NCI-H1092 (cell line): Measurements from ENCODE around the gene NEO1.

Experiments used
- DNase-seq: peaks from one replicate; lab custom pipeline; 2025; lab: John Stamatoyannopoulos, UW

The NEO1 gene

DNA sequence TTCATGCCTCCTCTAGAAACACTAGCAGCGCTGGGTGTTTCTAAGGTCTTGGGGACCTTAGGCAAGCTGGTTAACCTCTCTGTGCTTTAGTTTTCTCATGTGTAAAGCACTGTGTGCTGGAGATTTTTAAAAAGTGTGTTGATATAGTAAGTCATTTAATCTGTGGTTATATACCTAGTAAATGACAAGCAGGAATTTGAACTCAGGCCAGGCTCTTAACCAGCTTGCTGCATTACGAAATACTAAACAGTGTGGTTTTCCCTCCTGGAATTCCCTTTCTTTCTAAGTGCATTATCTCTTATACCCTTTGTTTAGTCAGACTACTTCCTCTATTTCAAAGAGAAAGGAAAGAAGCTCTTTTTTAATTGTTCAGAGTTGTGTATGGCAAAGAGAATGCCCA is 26.5 kb downstream of the NEO1 start:
- DNase-seq, result no peak

GRCh38 chr15:73079565-73079964 is 27.3 kb downstream of the NEO1 start:
- no peak for DNase-seq

DNA sequence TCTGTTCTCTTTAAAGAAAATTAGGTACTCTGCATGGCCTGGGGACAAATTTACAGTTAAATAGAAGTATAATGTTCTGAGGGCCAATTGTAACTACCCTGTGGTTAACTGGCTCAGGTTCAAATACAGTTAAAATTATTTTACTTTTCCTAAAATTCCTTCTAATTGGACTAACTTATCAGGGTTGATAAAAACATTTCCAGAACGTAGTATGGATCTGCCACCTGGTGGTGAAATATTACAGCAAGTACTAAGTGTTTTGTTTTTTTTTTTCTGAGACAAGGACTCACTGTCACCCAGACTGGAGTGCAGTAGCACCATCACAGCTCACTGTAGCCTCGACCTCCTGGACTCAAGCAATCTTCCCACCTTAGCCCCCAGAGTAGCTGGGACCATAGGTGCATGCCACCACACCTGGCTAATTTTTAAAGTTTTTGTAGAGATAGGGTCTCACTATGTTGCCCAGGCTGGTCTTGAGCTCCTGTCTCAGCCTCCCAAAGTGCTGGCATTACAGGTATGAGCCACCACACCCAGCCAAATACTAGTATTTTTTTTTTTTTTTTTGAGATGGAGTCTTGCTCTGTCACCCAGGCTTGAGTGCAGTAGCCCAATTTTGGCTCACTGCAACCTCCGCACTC is 29.2 kb downstream of the NEO1 start:
- peak; percentile 17 for DNase-seq

GRCh38 chr15:73082812-73083211 is 30.5 kb downstream of the NEO1 start:
- DNase-seq, result no peak

DNA sequence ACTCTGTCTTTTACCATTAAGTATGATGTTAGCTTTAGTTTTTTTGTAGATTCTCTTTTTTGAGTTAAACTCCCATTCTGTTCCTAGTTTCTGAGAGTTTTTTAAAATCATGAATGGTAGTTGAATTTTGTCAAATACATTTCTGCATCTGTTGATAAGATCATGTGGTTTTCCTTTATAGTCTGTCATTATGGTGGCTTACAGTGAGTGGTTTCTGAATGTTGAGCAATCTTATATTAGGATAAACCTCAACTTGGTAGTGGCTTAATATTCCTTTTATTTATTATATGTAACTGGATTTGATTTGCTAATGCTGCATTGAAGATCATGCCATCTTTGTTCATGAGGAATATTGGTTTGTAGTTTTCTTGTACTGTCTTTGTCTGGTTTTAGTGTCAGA is 34.8 kb downstream of the NEO1 start:
- DNase-seq, result no peak

- DNase-seq, result no peak
Measured at GRCh38 chr15:73105064-73105463, 52.8 kb downstream of the NEO1 start.

DNA sequence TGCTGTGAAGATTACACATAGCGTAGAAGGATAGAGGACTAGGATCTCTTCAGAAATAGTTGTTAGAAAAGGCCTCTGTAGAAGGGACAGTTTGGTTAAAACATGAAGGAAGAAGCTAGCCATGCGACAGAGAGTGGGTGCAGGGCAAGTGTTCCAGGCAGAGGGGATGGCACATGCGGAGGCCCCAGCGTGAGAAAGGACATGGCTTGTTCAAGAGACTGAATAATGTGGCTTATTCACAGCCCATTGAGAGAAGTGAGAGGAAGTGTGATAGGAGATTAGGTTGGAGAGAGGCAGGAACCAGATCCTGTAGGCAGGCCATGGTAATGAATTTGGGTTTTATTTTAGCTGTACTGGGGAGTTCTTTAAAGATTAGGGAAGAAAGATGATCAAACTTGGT is 56.4 kb downstream of the NEO1 start:
- DNase-seq, result no peak

DNA sequence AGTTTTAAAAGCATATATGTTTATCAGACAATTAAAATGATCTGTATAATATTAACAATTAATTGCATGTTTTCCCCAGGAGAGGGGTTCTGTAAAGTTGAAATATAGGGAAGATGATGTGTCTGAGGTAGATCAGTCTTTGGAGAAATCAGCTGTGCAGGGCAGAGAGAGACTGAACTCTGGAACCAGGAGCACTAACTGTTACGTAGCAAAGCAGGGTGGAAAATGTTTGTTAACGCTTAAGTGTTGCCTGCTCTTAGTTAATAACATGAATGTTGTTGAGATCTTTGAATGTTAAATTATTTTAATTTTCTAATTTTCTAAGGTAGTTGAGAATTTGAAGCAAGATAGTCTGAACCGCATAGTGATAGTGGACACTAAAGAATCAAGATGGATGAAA is 57.5 kb downstream of the NEO1 start:
- DNase-seq, result no peak

- no peak for DNase-seq
Measured at GRCh38 chr15:73110201-73110600, 57.9 kb downstream of the NEO1 start.

DNA sequence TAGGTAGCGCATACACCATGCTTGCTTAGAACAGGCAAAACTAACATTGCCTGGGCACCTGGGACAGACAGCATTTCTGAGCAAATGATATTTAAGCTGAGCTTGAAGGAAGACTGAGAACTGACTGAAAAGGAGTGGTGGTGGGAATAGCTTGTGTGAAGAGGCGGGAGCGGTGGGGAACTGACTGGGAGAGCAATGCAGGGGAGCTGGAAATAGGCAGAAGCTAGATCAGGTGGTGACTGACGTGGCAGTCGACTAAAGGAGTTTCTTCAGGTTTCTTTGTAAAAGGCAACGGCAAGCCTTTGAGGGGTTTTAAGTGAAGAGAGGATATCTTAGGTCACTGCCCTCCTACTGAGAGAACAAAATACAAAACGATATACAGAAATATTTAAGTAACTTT is 61.8 kb downstream of the NEO1 start:
- no peak for DNase-seq

- DNase-seq, result no peak
Measured at GRCh38 chr15:73116164-73116563, 63.9 kb downstream of the NEO1 start.

DNA sequence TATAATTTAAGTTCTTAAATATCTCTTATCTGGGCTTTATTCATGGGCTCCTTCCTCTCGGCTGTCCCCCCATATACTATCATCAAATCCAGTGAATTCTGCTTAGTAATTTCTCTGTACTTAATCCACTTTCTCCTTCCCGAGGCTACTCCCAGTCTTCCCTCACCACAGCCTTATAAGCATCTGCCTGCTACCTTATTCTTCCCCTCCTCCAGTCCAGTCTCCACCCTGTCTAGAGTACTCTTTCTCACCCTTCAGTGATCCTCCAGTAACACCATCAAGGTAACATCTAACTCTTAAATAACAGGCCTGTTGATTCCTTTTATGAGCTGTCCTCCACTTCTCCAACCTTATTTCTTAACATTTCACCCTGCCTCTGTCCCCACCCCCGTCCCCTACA is 65.8 kb downstream of the NEO1 start:
- DNase-seq, result no peak

DNA sequence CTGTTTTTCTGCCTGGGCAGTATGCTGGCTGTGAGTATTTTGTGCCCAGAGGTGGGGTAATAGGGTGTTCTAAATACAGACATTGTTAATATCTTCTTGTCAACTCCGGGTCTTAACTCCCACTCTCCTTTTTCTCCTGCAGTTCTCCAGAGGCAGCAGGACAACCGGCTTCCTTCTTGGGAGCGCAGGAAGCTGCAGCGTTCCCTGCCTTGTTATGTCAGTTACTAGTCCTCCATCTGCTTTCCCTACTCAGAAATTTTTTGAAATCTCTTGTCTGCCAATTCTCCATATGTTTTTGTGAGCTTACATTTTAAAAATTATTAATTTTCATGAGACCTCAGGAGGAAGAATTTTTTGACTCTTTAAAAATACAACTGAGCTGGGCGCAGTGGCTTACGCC is 67.2 kb downstream of the NEO1 start:
- no peak for DNase-seq

DNA sequence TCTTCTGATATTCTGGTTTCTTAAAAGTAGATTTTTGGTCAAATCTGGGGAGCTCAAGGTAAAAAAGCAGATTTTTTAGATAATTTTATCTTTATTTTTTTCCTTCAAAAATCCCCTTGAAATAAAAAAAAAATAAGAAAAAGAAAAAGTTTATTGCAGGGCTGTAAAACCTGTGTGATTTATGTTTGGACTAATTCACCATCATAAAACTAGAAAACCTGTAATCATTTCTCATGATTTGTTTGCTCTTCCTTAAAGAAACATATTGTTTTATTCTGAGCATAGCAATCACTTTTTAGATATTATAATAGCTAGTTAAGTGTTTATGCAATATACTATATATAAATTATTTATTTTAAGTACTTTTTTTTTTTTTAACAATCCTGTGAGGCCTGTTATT is 68.0 kb downstream of the NEO1 start:
- DNase-seq, result no peak

DNA sequence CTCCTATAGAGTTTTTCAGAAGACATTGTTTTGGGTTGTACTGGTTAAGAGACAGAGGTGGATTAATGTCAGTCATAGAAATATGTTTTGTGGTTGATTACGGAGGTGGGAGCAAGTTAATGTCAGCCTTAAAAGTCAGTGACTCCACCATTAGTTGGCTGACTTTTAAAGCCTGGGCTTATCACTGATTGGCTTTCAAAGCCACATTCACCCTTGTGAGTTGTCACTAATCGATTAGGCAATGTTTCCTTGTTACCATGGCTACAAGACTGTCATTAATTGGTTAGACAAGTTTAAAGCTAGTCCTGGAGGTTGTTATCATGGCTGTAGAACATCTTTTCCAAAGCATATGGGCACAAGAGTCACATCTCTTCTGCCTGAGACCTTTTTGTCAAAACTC is 73.0 kb downstream of the NEO1 start:
- no peak for DNase-seq

DNA sequence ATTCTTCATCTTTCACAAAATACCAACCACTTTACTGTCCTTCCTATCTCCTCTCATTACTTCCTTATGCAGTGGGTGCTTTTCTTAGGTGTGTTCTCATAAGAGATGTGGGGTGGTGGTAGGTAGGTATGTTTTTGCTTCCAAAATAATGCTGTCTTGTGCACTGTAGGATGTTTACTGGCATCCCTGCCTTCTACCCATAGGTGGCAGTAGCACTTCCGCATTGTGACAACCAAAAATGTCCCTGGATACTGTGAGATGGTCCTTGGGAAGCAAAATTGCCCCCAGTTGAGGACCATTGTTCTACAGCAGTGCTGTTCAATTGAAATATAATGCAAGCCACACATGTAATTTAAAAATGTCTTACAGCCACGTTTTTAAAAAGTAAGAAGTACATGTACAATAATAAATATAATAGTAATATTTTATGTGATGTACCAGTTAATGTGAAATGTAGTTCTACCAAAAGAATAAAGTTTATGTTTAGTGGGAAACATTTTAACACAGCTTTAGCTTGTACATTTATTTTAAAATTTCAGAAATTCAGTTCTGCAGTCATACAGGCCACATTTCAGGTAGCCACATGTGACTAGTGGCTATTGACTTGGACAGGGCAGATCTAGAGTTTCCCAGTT is 75.2 kb downstream of the NEO1 start:
- peak; percentile 4 for DNase-seq

GRCh38 chr15:73130830-73131229 is 78.6 kb downstream of the NEO1 start:
- DNase-seq, result no peak

GRCh38 chr15:73134196-73134595 is 81.9 kb downstream of the NEO1 start:
- DNase-seq, result no peak

DNA sequence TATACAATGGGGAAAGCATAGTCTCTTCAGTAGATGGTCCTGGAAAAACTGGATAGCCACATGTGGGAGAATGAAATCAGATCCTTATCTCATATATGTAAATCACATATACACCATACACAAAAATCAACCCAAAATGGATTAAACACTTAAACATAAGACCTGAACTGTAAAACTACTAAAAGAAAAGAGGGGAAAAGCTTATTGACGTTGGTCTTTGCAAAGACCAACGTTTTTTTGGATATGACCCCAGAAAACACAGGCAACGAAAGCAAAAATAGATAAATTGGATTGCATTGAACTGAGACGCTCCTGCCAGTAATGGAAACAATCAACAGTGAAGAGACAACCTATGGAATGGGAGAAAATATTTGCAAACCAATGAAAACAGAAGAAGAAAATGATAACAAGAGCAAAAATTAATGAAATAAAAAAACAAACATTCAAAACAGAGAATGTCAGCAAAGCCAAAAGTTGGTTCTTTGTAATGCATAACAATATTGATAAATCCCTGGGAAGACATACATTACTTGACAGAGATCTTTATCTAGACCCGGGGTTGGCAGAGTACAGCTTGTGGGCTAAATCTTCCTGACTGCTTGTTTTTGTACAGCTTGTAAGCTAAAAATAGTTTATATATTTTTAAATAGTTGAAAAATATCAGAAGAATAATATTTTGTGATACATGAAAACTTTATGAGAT is 86.9 kb downstream of the NEO1 start:
- DNase-seq, result no peak

GRCh38 chr15:73139744-73140553 is 87.7 kb downstream of the NEO1 start:
- no peak for DNase-seq

GRCh38 chr15:73141216-73141900 is 89.1 kb downstream of the NEO1 start:
- no peak for DNase-seq
